HG02885 (cell line): ENCODE results near the gene ANKRD55.
"Not testable (repeated sequence)": the region's sequence is repeated elsewhere in the genome, so short reads cannot be mapped to it uniquely, and the experiment has no call there.

Experiments used
- ATAC-seq: cut with Tn5 transposase; IDR thresholded peaks from one replicate; pipeline ENCODE4 v1.9.1; 2021; ENCODE audit warnings: mild to moderate bottlenecking; ENCODE audit not compliant: unreplicated experiment, poor library complexity

Gene ANKRD55

DNA sequence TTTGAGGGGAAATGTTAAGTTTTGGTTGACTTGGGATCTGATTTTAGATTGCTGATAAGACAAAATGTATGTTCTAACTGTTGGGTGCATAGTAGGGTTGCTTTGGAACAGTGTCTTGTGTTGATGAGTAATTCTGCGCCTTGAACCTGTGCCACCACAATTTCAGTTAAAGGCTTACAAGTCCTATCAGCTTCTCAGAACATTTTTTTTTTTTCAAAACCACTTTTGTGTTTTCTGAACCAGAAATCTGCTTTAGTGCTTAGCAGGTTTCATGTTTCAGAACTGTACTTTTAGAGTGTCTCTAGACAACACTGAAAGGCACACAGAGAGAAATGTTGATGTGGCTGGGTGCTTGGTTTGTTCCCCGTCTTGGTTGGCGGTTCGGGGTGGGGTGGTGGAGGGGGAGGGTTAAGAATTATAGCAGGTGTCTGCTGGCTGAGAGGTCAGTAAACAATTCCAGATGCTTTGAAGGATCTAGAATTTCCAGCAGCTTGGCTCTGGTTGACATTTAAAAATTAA lies 84.6 kb downstream of the ANKRD55 start:
- ATAC-seq = peak; percentile 98

DNA sequence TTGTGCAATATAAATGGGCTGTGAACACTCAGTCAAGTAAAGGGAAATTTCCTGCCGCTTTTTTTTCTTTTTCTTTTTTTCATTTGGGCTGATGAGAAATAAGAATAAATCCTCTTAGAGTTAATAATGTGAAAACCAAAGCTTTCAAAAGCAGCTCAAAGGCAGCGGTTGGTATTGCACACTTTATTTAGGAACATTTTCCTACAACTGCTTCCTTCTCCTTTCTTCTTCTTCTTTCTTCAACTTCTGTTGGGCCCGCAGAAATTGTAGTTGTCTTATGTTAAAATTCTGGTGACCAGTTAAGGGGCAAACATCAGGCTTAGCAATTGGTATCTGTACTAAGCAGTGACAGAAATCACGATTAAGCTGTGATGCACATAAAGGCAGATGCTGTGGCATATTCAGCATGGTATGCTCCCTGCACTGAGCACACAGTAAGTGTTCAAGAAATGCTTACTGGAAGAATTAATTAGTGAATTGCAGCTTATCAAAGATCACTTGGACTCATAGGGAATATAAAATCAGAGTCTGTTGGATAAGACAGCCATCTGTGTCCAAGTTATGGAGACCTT lies 85.4 kb downstream of the ANKRD55 start:
- no peak for ATAC-seq

DNA sequence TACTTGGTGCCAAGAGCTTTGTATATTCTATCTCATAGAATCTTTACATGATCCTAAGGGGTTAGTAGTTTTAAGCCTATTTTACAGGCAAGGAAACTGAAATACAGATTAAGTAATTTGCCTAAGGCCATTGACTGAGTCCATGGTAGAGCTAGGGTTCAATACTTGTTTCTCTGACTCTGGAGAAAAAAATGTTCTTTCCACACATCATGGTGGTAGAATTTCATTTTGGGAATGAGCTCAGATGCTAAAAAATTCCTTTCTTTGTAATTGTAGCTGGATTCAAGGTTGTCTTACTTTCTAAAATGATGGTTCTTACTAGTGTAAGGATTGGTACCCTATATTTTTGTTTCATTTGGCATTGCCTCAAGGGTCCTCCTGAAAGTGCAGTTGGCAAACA lies 86.0 kb downstream of the ANKRD55 start:
- no peak for ATAC-seq

DNA sequence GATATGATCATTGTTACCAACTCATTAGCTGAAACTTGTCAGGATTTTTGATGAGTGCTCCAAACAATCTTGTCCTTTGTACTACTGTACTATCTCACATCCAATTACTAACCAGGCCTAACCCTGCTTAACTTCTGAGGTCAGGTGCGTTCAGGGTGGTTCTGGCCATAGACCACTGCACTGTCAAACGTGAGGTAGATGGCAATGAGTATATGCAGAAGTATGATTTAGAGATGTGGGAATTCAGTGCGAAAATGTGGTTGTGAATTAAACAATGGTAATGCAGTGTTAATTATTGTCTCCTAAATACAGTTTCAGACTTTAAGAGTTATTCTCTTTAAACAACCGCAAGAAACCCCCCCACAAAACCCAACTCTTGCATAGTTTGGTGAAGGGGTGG lies 86.5 kb downstream of the ANKRD55 start:
- no peak for ATAC-seq

DNA sequence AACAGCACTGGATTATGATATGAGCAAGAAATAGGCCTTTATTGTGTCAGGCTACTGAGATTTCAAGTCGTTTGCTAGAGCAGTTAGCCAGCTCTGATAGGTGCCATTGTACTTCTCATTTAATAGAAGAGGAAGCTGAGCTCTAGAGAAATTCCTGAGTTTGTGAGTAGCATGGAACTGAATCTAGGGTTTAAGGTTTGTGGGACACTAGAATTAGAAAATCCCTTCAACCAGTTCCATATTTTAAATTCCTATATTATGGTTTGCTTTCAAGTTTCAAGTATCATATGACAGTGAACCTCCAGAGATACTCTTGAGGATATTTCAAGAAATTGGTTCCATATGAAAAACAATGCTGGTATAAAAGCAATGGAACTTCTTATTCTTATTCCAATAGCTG lies 87.6 kb downstream of the ANKRD55 start:
- ATAC-seq = no peak

DNA sequence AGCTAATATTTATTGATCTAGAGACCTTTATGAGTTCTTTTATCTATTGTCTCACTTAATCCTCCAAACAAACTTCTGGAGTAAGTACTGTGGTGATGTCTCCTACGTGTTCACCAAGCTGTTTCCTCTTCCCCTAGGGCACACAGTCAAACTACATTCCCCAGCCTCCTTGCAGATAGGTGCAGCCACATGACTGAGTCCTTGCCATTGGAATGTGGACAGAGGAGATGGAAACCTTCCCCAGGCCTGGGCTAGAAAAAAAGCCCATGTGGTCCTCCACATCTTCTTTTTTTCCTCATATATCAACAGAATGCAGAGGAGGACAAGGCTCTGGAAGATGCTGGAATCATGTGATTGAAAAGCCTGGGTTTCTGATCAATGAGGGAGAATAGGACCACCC lies 88.0 kb downstream of the ANKRD55 start:
- no peak for ATAC-seq

DNA sequence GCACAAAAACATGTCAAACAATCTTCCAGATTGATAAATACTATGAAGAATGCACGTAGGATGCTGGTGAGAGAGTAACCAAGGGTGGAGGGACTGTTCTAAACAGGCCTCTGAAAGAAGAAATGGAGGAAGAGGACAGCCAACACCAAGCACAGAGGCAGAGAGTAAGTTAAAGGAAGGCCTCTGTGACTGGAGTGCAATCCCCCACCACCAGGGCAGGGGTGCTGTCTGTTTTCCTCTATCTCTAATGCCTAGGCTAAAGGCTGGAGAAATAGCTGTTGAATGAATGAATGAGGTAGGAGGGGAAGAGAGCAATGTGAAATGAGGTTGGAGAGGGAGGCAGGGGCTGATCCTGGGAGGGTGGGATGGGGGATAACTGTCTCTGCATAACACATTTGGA lies 88.9 kb downstream of the ANKRD55 start:
- ATAC-seq = no peak

DNA sequence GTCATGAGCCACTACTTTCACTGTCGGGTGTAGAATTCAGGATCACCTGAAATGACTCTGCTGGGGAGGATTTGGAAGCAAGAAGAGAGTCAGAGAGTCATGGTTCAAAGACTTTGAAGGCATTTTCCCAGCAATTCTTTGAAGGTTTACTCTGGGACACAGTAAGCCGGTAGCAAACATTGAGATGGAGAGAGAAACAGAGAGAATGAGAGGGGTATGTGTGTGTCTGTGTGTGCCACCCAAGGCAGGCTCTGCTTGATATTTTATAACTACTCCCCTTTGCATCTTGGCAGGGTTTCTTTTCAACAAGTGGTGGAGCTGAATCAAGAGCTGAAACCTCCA lies 89.8 kb downstream of the ANKRD55 start:
- ATAC-seq = no peak

DNA sequence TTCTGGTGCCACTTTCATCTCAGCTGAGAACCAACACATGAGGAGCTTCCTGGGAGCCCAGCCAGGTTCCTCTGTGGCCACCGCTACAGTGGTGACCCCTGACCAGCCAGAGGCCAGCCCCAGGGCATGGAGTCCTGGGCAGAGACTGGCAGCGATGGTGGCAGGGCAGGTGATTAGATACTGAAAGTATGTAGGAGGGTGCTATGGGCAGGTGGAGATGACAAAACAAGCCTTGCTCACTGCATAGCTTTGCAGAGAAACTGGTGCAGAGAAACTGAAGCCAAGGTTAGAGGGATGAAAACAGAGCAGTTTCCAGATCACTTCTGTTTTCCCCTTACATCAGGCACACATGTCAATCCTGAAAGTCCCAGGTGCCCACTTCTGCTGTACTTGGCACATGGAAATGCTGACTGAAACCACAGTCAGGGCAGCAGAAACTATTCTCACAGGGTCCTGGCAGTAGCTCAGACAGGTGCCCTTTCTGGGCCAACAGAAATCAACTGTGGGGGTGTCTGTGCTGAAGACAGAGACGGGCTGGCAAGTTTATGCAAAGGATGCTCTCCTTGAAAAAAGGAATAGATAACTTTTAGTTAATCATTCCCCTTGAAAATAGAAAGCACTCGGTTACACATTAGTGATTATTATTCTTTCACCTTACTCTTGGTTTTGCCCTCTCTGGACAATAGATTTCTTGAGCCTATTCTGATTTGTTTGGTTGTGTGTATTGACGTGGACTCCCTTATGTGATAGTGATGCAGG lies 90.3 kb downstream of the ANKRD55 start:
- peak; percentile 78 for ATAC-seq

DNA sequence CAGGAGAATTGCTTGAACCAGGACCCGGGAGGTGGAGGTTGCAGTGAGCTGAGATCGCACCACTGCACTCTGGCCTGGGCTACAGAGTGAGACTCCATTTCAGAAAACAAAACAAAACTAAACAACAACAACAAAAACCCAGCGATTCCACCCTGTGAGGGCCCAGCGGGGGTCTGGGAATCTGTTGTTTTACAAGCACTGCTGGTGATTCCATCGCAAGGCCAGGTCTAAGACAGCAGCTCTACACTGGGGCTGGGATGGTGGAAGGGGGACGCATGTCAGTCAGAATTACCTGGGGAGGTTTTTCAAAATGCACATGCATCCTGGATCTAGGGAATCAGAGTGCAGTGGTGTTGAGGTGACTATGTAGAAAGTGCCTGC lies 90.9 kb downstream of the ANKRD55 start:
- ATAC-seq = no peak

DNA sequence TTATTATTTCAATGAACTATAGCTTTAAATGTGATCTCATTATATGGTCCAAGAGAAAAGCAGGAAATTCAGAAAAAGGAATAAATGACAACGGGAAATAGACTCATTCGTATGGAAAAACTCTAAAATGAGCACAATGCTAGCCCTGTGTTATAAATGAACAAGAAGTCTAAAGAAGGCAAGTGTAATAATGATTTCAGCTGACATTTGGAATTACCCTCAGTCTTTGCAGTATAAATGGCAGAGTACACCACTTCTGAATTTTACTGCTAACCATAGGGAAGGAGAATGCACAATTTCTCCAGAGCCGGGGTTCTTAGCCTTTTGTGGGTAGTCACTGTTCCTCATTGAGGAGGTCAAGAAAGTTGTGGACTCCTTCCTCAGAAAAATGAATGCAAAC lies 93.1 kb downstream of the ANKRD55 start:
- no peak for ATAC-seq

DNA sequence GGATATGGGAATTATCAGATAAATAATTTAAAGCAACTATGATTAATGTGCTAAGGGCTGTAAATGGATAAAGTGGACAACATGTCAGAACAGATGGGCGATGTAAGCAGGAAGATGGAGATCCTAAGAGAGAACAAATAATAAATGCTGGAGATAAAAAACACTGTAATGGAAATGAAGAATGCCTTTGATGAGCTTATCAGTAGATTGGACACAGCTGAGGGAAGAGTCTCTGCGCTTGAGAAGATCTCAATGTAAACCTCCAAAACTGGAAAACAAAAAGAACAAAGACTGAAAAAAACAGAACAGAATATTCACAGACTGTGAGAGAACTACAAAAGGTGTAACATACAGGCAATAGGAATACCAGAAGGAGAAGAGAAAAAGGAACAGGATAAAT lies 102.5 kb downstream of the ANKRD55 start:
- ATAC-seq = no peak

DNA sequence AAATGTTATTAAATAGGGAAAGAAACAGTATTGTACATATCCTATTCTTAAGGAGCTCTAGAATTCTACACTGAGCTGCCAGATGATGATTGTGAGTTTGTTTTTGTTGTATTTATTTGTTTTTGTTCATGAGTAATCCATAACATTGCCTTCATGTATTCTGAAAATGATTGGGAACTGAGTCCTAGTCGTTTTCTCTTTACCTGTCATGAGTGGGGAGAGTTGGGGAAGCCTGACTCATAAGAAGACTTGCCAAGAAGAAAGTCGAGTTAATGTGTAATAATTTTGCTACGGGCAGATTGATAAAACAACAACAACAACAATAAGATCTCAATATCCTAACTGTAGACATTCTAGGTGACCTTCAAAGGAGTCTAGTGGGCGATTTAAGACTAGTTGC lies 103.8 kb downstream of the ANKRD55 start:
- ATAC-seq = no peak

DNA sequence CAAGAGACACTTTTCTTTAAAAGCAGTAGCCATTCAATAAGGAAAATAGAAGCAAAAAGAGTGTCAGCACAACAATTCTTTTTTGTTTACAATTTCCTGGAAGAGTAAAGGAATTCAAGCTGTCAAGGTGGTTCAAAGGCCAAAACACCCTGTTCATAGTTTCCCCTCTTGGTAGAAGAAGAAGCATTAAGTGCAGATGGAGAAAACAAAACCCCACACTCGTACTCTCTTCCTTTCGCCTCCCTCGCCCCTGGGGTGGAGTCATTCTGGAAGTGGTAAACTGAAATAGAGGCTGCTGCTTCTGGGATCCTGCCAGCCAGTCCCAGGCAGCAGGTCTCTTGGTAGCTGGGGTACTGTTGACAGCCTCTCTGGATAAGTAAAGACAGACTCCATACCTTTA lies 105.0 kb downstream of the ANKRD55 start:
- no peak for ATAC-seq

DNA sequence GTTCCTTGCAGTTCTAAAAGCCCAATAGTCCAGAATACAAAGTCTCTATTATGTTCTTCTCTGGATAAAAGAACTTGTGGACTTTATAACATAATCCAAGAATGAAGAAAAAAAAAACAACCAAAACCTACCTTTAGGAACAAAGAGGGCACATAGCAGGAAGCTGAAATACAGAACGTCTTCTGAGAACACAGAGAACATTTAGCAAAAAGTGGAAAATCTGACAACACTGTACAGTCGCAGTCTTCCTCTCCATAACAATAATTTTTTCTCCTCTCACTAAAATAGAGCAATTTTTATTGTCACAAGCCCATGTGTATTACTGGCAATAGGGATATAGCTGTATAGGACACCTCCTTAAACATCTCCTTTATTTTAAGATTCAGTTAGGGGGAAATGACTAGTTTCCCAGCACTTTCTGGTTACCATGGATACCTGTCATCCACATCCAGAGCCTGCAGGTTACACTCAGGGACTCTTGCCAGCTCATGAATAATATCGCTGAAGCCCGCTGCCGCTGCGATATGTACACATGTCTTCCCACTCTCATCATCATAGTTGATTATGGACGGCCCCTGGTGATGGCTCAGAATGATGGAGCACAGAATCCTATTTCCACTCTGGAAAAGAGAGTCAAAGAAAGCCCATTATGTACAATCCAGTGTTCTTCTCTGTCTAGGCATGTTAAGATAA lies 106.5 kb downstream of the ANKRD55 start:
- no peak for ATAC-seq

DNA sequence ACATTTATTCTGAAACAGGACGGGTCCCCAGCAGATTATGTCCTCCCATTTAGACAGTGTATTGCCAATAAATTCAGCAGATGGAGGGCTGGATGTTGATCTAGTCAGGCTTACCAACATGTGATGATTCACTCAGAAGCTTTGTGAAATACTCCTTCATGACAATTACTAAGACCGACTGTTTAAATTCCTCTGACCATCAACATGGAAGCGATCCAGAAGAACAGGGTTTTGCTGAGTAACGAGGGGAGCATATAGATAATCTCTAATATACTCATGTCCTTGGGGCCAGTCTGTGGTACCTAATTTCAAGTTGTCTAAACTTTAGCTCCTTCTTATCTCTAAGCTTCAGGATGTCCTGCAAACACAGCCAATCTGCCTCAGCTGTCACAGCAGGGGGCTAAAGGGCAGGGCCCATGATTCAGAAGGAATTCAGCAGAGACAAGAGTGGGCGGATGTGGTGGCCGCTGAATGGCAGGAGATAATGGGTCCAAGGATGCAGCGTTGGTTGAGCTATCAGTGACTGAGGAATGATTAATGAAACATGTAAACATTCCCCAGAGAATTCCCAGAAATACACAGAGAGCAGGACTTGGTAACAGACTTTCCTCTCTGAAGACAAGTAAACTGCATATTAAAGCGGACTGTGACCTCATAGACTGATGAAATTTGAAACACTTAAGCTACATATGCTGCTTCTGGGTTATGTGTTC lies 109.4 kb downstream of the ANKRD55 start:
- ATAC-seq = no peak

DNA sequence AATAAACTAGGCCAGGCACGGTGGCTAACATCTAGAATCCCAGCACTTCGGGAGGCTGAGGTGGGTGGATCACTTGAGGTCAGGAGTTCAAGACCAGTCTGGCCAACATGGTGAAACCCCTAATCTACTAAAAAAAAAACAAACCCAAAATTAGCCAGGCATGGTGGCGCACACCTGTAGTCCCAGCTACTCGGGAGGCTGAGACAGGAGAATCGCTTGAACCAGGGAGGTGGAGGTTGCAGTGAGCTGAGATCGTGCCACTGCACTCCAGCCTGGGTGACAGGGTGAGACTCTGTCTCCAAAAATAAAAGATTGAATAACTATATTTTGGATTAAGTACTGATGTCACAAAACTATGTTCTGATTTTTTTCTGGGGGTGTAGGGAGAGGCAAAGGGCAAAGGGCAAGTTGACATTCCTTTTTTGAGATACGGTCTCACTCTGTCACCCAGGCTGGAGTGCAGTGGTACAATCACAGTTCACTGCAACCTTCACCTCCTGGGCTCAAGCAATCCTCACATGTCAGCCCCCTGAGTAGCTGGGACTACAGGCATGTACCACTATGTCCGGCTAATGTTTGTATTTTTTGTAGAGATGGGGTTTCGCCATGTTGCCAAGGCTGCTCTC lies 110.7 kb downstream of the ANKRD55 start:
- ATAC-seq = not testable (repeated sequence)

DNA sequence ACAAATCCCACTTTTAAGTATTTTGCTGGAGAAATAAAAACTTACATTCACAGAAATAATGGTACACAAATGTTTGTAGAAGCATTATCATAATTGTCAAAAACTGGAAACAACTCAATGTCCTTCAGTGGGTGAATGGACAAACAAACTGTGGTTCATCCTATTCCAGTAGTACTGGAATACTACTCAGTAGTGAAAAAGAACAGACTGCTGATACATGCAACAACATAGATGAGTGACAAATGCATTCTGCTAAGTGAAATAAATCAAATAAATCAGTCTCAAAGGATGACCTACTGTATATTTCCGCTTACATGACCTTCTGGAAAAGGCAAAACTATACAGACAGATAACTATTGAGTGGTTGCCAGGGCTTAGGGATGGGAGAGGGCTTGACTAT lies 114.1 kb downstream of the ANKRD55 start:
- ATAC-seq = no peak

DNA sequence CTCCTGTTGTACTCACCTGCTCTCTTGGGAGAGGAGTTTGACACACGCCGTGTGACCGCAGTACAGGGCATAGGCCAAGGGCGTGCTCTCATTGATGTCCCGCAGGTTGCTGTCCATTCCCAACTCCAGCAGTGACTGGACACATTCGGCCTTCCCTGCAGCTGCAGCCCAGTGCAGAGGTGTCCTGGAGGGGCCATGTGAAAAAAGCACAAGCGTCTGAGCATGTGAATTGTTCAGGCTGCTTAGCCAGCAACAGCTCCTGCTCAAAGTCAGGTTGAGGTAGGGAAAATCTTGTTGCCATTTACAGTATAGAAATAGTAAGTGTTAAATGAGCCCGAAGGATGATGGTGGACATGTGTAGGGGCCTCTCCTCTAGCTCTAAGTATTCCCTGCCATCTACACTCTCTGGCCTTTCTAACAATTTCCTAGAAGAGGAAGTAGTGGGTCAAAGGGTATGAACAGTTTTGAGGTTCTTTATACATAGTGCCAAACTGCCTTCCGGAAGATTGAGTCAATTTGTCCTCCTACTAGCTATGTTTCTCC lies 116.5 kb downstream of the ANKRD55 start:
- ATAC-seq = no peak

DNA sequence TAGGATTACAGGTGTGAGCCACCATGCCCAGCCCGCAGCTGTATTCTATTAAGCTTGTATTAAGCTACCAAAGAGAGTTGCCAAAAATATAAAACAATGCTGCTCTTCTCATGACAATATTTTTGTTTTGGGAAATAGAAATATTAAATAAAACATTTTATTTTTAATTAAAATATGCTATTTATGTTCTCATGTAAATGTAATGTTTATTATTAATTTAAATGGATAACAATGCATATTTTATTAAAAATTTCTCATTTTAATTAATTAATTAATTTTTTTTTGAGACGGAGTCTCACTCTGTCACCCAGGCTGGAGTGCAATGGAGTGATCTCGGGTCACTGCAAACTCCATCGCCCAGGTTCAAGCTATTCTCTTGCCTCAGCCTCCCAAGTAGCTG lies 117.5 kb downstream of the ANKRD55 start:
- no peak for ATAC-seq
